MM.1S (cell line): Measurements from ENCODE around the gene TMEM86A.

Experiments
- EZH2 ChIP-seq: fragments of 300-600 bp; sonication (generic); optimal IDR thresholded peaks from 2 replicates; pipeline ENCODE3; 2017; ENCODE audit warnings: low read depth, mild to moderate bottlenecking, antibody characterized with exemption, low read length, mixed read lengths
- EZH2phosphoT487 ChIP-seq: fragments of 300-600 bp; sonication (generic); IDR thresholded peaks from 2 replicates; pipeline ENCODE4 v1.6.1; 2018; ENCODE audit warnings: antibody characterized with exemption, low read length
- TF ChIP-seq, protein P1 (sequence below): fragments of 300-600 bp; sonication (generic); IDR thresholded peaks from 2 replicates; pipeline ENCODE4 v1.5.1; 2016; ENCODE audit warnings: antibody characterized with exemption, low read length, mixed read lengths

DNA sequence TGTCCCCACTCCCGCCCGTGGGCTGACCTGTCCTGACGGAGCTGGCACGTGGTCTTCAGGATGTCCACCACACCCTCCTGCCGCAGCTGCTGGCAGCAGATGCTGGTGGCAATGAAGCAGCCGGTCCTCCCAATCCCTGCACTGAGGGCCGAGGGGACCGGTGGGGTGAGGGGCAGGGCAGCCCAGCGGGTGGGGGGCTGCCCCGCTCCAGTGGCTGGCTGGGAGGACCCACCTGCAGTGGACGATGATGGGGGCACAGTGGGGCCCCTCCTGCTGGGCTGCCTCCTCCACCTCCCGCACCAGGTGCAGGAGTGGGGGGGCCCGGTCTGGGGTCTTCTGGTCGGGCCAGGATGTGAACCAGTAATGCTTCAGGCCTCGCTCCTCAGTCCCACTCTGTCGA is 30.8 kb downstream of the TMEM86A start:
- TF ChIP-seq, protein P1, sequence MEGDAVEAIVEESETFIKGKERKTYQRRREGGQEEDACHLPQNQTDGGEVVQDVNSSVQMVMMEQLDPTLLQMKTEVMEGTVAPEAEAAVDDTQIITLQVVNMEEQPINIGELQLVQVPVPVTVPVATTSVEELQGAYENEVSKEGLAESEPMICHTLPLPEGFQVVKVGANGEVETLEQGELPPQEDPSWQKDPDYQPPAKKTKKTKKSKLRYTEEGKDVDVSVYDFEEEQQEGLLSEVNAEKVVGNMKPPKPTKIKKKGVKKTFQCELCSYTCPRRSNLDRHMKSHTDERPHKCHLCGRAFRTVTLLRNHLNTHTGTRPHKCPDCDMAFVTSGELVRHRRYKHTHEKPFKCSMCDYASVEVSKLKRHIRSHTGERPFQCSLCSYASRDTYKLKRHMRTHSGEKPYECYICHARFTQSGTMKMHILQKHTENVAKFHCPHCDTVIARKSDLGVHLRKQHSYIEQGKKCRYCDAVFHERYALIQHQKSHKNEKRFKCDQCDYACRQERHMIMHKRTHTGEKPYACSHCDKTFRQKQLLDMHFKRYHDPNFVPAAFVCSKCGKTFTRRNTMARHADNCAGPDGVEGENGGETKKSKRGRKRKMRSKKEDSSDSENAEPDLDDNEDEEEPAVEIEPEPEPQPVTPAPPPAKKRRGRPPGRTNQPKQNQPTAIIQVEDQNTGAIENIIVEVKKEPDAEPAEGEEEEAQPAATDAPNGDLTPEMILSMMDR: no peak
- TF ChIP-seq EZH2 (no peak), EZH2phosphoT487 (no peak)
